ENCODE data around the gene VCL. TPM values are rescaled to one million over a fixed set of nuclear protein-coding genes. Genes with fewer than 3 reads are reported as not detected.
A peak's percentile ranks its signal among the peaks of the same experiment; 100 is the strongest.

The VCL gene
- total RNA-seq, 2 donors from 2014 or later, result 109 to 214 TPM

GRCh38 chr10:74150990-74151878, 153.3 kb downstream of the VCL start, which contains the start of gene ADK:
TSS of gene ADK (plus strand) at chr10:74151221. CDS start at chr10:74151279, 58 bp downstream.
- Mint-ChIP-seq H3K27me3 (ENCODE audit: insufficient read depth) (no peaks in the 10 kb centered on the region), H3K9me3 (no peaks in the 10 kb centered on the region), H3K4me1 (peaks cover 15% of the 10 kb centered on the region), H3K36me3 (ENCODE audit: low read depth) (peaks cover 10% of the 10 kb centered on the region), H3K27ac (no peak within 1 kb of the TSS), H3K4me3 (no peak within 1 kb of the TSS)
- Histone ChIP-seq H3K27ac (ENCODE audit: low read depth, low read length) (peak within 1 kb of the TSS; percentile 98), H3K36me3 (ENCODE audit: control insufficient read depth, insufficient read depth, low read length) (peaks cover 8% of the 10 kb centered on the region), H3K4me1 (ENCODE audit: control insufficient read depth, insufficient read depth, low read length) (no peaks in the 10 kb centered on the region), H3K4me3 (ENCODE audit: low read length) (peak within 1 kb of the TSS; percentile 99), H3K9me3 (ENCODE audit: control insufficient read depth, low read length) (no peaks in the 10 kb centered on the region), H3K27me3 (ENCODE audit: control insufficient read depth, insufficient read depth, low read length, poor library complexity, severe bottlenecking) (no peaks in the 10 kb centered on the region), H3K9ac (ENCODE audit: extremely low read depth, low read length, poor library complexity, severe bottlenecking) (peak within 1 kb of the TSS; percentile 88)
- peak; percentile 100 for DNase-seq
- 0% methylated on average over 7 to 57 of the region's 57 CpGs for WGBS, 2 experiments (ENCODE audit: insufficient coverage in 1 of 2, insufficient read length in 1 of 2)
- TF ChIP-seq, protein P1, sequence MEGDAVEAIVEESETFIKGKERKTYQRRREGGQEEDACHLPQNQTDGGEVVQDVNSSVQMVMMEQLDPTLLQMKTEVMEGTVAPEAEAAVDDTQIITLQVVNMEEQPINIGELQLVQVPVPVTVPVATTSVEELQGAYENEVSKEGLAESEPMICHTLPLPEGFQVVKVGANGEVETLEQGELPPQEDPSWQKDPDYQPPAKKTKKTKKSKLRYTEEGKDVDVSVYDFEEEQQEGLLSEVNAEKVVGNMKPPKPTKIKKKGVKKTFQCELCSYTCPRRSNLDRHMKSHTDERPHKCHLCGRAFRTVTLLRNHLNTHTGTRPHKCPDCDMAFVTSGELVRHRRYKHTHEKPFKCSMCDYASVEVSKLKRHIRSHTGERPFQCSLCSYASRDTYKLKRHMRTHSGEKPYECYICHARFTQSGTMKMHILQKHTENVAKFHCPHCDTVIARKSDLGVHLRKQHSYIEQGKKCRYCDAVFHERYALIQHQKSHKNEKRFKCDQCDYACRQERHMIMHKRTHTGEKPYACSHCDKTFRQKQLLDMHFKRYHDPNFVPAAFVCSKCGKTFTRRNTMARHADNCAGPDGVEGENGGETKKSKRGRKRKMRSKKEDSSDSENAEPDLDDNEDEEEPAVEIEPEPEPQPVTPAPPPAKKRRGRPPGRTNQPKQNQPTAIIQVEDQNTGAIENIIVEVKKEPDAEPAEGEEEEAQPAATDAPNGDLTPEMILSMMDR (conservative IDR thresholded peaks at IDR 0.05), result peak; percentile 76

DNA sequence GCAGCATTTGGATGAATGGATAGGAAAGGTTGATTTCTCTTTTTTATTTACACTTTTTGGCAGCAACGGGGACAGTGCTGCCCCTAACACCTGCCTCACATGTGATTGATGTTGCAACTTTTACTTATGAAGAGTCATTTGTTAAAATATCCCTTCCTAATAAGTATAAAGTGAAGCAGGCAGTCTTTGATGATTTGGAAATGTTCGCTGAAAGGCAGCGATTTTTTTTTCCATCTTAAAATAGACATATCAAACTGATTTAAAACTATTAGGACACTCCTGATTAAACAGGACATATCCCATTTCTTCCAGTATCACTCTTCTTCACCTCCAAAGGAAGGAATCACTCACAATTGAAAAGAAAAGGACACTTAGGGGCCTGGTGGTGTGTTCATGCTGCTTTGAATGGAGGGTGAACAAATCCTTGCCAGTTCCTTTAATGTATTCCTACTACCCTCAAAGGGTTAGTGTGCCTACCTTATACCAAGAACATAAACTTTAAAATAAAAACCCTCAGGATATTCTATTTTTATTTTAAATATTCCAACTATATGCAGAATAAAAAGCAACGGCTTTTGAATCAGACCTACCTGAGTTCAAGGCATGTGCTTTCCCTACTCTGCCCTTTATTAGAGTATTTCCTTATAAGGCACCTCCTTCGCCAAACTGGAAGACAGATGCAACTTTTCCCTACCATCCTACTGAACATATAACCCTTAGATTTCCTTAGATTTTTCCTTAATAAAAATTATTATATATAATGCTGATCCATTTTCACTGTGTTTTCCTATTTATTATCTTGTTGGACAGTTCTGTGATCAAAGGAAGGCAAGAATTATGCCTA, 154.2 kb downstream of the VCL start:
- H3K4me1 Mint-ChIP-seq, result peaks cover 15% of the 10 kb centered on the region
- H3K9me3 ChIP-seq (ENCODE audit: control insufficient read depth, low read length), result no peaks in the 10 kb centered on the region
- H3K9me3 Mint-ChIP-seq, result no peaks in the 10 kb centered on the region
- no peaks in the 10 kb centered on the region for H3K4me1 ChIP-seq (ENCODE audit: control insufficient read depth, insufficient read depth, low read length)
- H3K27ac Mint-ChIP-seq, result no peak overlapping the region
- H3K36me3 Mint-ChIP-seq (ENCODE audit: low read depth), result peaks cover 7% of the 10 kb centered on the region
- no peaks in the 10 kb centered on the region for H3K27me3 ChIP-seq (ENCODE audit: control insufficient read depth, insufficient read depth, low read length, poor library complexity, severe bottlenecking)
- peak overlapping the region; percentile 88 for H3K9ac ChIP-seq (ENCODE audit: extremely low read depth, low read length, poor library complexity, severe bottlenecking)
- no peak overlapping the region for H3K4me3 Mint-ChIP-seq
- peak overlapping the region; percentile 99 for H3K4me3 ChIP-seq (ENCODE audit: low read length)
- no peak overlapping the region for H3K27ac ChIP-seq (ENCODE audit: low read depth, low read length)
- 17 to 26% methylated on average over 3 to 5 of the region's 5 CpGs for WGBS, 2 experiments (ENCODE audit: insufficient coverage in 1 of 2, insufficient read length in 1 of 2)
- TF ChIP-seq, protein P1 (conservative IDR thresholded peaks at IDR 0.05), result no peak
- H3K36me3 ChIP-seq (ENCODE audit: control insufficient read depth, insufficient read depth, low read length), result peaks cover 4% of the 10 kb centered on the region
- no peaks in the 10 kb centered on the region for H3K27me3 Mint-ChIP-seq (ENCODE audit: insufficient read depth)
- DNase-seq, result no peak

GRCh38 chr10:74153123-74153522, 155.2 kb downstream of the VCL start:
- TF ChIP-seq, protein P1 (conservative IDR thresholded peaks at IDR 0.05), result peak; percentile 72
- no peak for DNase-seq
- Histone ChIP-seq H3K4me1 (ENCODE audit: control insufficient read depth, insufficient read depth, low read length) (no peaks in the 10 kb centered on the region), H3K9me3 (ENCODE audit: control insufficient read depth, low read length) (no peaks in the 10 kb centered on the region), H3K27ac (ENCODE audit: low read depth, low read length) (no peak overlapping the region), H3K36me3 (ENCODE audit: control insufficient read depth, insufficient read depth, low read length) (peaks cover under 1% of the 10 kb centered on the region), H3K27me3 (ENCODE audit: control insufficient read depth, insufficient read depth, low read length, poor library complexity, severe bottlenecking) (no peaks in the 10 kb centered on the region), H3K4me3 (ENCODE audit: low read length) (peak overlapping the region; percentile 99), H3K9ac (ENCODE audit: extremely low read depth, low read length, poor library complexity, severe bottlenecking) (no peak overlapping the region)
- no peaks in the 10 kb centered on the region for H3K27me3 Mint-ChIP-seq (ENCODE audit: insufficient read depth)
- no peak overlapping the region for H3K4me3 Mint-ChIP-seq
- 84 to 100% methylated on average over 3 to 4 of the region's 4 CpGs for WGBS, 2 experiments (ENCODE audit: insufficient coverage in 1 of 2, insufficient read length in 1 of 2)
- H3K36me3 Mint-ChIP-seq (ENCODE audit: low read depth), result peaks cover under 1% of the 10 kb centered on the region
- H3K27ac Mint-ChIP-seq, result no peak overlapping the region
- H3K4me1 Mint-ChIP-seq, result peaks cover 15% of the 10 kb centered on the region
- H3K9me3 Mint-ChIP-seq, result no peaks in the 10 kb centered on the region
